Caco-2 (cell line): Measurements from ENCODE around the gene CDC6. TPM values are rescaled to one million over a fixed set of nuclear protein-coding genes. Genes with fewer than 3 reads are reported as not detected.
A peak's percentile ranks its signal among the peaks of the same experiment; 100 is the strongest.

Experiments used
- BruUV-seq: library from RNA; stranded (reverse); fragments of 400-500 nt; replicated peaks from 2 replicates; lab custom pipeline; 2021; lab: Mats Ljungman, UMichigan
- CTCF ChIA-PET: fragments of 300-600 bp; sonication (Branson Sonifier 250); formaldehyde crosslinking; loops from one replicate; lab custom pipeline; 2022; ENCODE audit warnings: antibody characterized with exemption; lab: Charles Lee
- POLR2A ChIA-PET: fragments of 300-600 bp; sonication (Branson Sonifier 250); formaldehyde crosslinking; loops from one replicate; lab custom pipeline; 2022; ENCODE audit warnings: antibody characterized with exemption; lab: Charles Lee
- DNase-seq, 2 experiments: peaks; one replicate each; pipeline versions ENCODE4 v3.0.0 to v3.0.0-alpha.2; 2020 to 2022
- H3K27me3 ChIP-seq: replicated peaks from 2 replicates; pipeline ENCODE4 v1.6.0; 2011; ENCODE audit warnings: low read length; ENCODE audit not compliant: control insufficient read depth, insufficient read depth
- H3K36me3 ChIP-seq: 2 replicates; pipeline ENCODE4 v1.5.1; 2011; ENCODE audit warnings: low read length; ENCODE audit not compliant: control insufficient read depth, insufficient read depth
- H3K4me1 ChIP-seq: fragments of 250-450 bp; sonication (Bioruptor Pico); 2 replicates; pipeline ENCODE4 v1.5.1; 2020; ENCODE audit warnings: mild to moderate bottlenecking
- H3K4me3 ChIP-seq: 2 replicates; pipeline ENCODE4 v1.5.1; 2011; ENCODE audit warnings: low read depth, mild to moderate bottlenecking, control low read depth, low read length
- H3K9me3 ChIP-seq: fragments of 250-450 bp; sonication (Bioruptor Pico); 2 replicates; pipeline ENCODE4 v1.5.1; 2020; ENCODE audit warnings: mild to moderate bottlenecking, moderate library complexity
- H3K27ac Mint-ChIP-seq: one replicate; pipeline ENCODE4 v1.8.0; 2022; ENCODE audit warnings: mixed read lengths; ENCODE audit not compliant: unreplicated experiment
- H3K27me3 Mint-ChIP-seq: one replicate; pipeline ENCODE4 v1.8.0; 2022; ENCODE audit warnings: mixed read lengths; ENCODE audit not compliant: insufficient read depth, unreplicated experiment
- H3K36me3 Mint-ChIP-seq: one replicate; pipeline ENCODE4 v1.8.0; 2022; ENCODE audit warnings: mild to moderate bottlenecking, mixed read lengths; ENCODE audit not compliant: insufficient read depth, unreplicated experiment
- H3K4me1 Mint-ChIP-seq: one replicate; pipeline ENCODE4 v1.8.0; 2022; ENCODE audit warnings: low read depth, mixed read lengths; ENCODE audit not compliant: unreplicated experiment
- H3K4me3 Mint-ChIP-seq: one replicate; pipeline ENCODE4 v1.8.0; 2022; ENCODE audit warnings: mild to moderate bottlenecking, moderate library complexity, mixed read lengths; ENCODE audit not compliant: unreplicated experiment
- H3K9me3 Mint-ChIP-seq: one replicate; pipeline ENCODE4 v1.8.0; 2022; ENCODE audit warnings: mixed read lengths; ENCODE audit not compliant: unreplicated experiment
- intact Hi-C: fragments of 100-400 bp; cut with micrococcal nuclease; formaldehyde crosslinking; loops from one replicate; pipeline ENCODE4 v1.10.0; 2022; ENCODE audit not compliant: unreplicated experiment
- total RNA-seq: library from RNA; stranded (reverse); gene quantifications from 2 replicates; pipeline ENCODE4 v1.2.3, GENCODE V29; 2022
- TF ChIP-seq, protein P1 (sequence below), 2 experiments: fragments of 200-600 bp in 1 of 2; IDR thresholded peaks; 1 replicate in 1 of 2; 2 replicates in 1 of 2; pipeline versions ENCODE4 v1.5.1 to v1.8.0; 2011 to 2022; ENCODE audit warnings: antibody characterized with exemption in 1 of 2, control low read depth in 1 of 2, inconsistent platforms in 1 of 2, low read depth in 1 of 2, low read length in 1 of 2, mild to moderate bottlenecking in 1 of 2, moderate library complexity in 1 of 2; ENCODE audit not compliant: insufficient read depth in 1 of 2, severe bottlenecking in 1 of 2, unreplicated experiment in 1 of 2

Gene CDC6
- total RNA-seq, 1 experiment from 2014 or later = 96.4 TPM

- H3K9me3 Mint-ChIP-seq = no peaks in the 10 kb centered on the region
- no peaks in the 10 kb centered on the region for H3K27me3 Mint-ChIP-seq
- H3K4me3 ChIP-seq = no peak overlapping the region
- no peak overlapping the region for H3K4me3 Mint-ChIP-seq
- ChIA-PET CTCF (no interaction called here), POLR2A (no interaction called here)
- no peaks in the 10 kb centered on the region for H3K9me3 ChIP-seq
- intact Hi-C loops = no loop called here
- no peak for DNase-seq
- peaks cover 85% of the 10 kb centered on the region for H3K36me3 Mint-ChIP-seq
- peaks cover 8% of the 10 kb centered on the region for H3K4me1 Mint-ChIP-seq
- H3K36me3 ChIP-seq = peaks cover 4% of the 10 kb centered on the region
- peaks cover 6% of the 10 kb centered on the region for H3K4me1 ChIP-seq
- H3K27me3 ChIP-seq = no peaks in the 10 kb centered on the region
- TF ChIP-seq, protein P1, sequence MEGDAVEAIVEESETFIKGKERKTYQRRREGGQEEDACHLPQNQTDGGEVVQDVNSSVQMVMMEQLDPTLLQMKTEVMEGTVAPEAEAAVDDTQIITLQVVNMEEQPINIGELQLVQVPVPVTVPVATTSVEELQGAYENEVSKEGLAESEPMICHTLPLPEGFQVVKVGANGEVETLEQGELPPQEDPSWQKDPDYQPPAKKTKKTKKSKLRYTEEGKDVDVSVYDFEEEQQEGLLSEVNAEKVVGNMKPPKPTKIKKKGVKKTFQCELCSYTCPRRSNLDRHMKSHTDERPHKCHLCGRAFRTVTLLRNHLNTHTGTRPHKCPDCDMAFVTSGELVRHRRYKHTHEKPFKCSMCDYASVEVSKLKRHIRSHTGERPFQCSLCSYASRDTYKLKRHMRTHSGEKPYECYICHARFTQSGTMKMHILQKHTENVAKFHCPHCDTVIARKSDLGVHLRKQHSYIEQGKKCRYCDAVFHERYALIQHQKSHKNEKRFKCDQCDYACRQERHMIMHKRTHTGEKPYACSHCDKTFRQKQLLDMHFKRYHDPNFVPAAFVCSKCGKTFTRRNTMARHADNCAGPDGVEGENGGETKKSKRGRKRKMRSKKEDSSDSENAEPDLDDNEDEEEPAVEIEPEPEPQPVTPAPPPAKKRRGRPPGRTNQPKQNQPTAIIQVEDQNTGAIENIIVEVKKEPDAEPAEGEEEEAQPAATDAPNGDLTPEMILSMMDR (IDR thresholded peaks at IDR 0.05; ENCODE audit: insufficient read depth in 1 of 2, low read depth in 1 of 2, low read length in 1 of 2, severe bottlenecking in 1 of 2, unreplicated experiment in 1 of 2) = no peak
- H3K27ac Mint-ChIP-seq = no peak overlapping the region
- BruUV-seq = no TSS peak
Measured at GRCh38 chr17:40278414-40278813, 9.3 kb upstream of the CDC6 start.

GRCh38 chr17:40279402-40279801 is 8.3 kb upstream of the CDC6 start:
- DNase-seq = no peak
- no peaks in the 10 kb centered on the region for H3K27me3 Mint-ChIP-seq
- no peak overlapping the region for H3K4me3 ChIP-seq
- H3K4me1 ChIP-seq = peaks cover 16% of the 10 kb centered on the region
- no TSS peak for BruUV-seq
- no peaks in the 10 kb centered on the region for H3K27me3 ChIP-seq
- H3K9me3 ChIP-seq = no peaks in the 10 kb centered on the region
- no peak overlapping the region for H3K27ac Mint-ChIP-seq
- peaks cover 4% of the 10 kb centered on the region for H3K36me3 ChIP-seq
- TF ChIP-seq, protein P1 (IDR thresholded peaks at IDR 0.05; ENCODE audit: insufficient read depth in 1 of 2, low read depth in 1 of 2, low read length in 1 of 2, severe bottlenecking in 1 of 2, unreplicated experiment in 1 of 2) = no peak
- intact Hi-C loops = no loop called here
- H3K4me1 Mint-ChIP-seq = peaks cover 15% of the 10 kb centered on the region
- no peak overlapping the region for H3K4me3 Mint-ChIP-seq
- POLR2A ChIA-PET = no interaction called here
- peaks cover 82% of the 10 kb centered on the region for H3K36me3 Mint-ChIP-seq
- H3K9me3 Mint-ChIP-seq = no peaks in the 10 kb centered on the region
- CTCF ChIA-PET = no interaction called here

DNA sequence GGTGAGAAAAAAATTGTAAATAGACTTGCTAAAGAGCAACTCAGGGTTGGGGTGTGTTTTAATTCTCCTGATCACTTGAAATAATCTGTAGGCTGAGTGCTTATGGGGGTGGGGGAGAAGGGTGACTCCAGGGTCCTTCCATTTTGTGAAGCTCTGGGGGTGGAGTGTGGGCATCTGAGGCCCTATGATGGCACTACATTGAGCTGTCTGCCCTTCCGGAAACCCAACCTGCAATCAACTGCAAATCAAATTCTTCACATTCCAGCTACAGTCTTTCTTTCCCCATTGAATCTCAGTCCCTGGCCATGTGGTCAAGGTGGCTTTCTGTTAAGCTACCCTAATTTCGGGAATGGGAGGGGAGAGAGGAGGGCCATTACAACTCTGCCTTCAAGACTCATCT is 6.0 kb upstream of the CDC6 start:
- intact Hi-C loops = no loop called here
- H3K36me3 ChIP-seq = peaks cover 5% of the 10 kb centered on the region

More for the DNA sequence above, 6.0 kb upstream of the CDC6 start:
- ChIA-PET POLR2A (no interaction called here), CTCF (interaction anchor here (0.6 kb wide), 1 partner anchor 252 kb away, joined by 5 read pairs; no protein-coding TSS in a partner anchor)
- Histone ChIP-seq H3K9me3 (no peaks in the 10 kb centered on the region), H3K4me1 (peaks cover 24% of the 10 kb centered on the region), H3K4me3 (no peak overlapping the region), H3K27me3 (no peaks in the 10 kb centered on the region)
- no peak for DNase-seq
- TF ChIP-seq, protein P1 (IDR thresholded peaks at IDR 0.05; ENCODE audit: insufficient read depth in 1 of 2, low read depth in 1 of 2, low read length in 1 of 2, severe bottlenecking in 1 of 2, unreplicated experiment in 1 of 2) = no peak
- H3K4me3 Mint-ChIP-seq = no peak overlapping the region
- BruUV-seq = no TSS peak
- no peaks in the 10 kb centered on the region for H3K27me3 Mint-ChIP-seq
- H3K4me1 Mint-ChIP-seq = peaks cover 15% of the 10 kb centered on the region
- no peaks in the 10 kb centered on the region for H3K9me3 Mint-ChIP-seq
- peaks cover 64% of the 10 kb centered on the region for H3K36me3 Mint-ChIP-seq
- H3K27ac Mint-ChIP-seq = peak overlapping the region; percentile 40
